Smooth muscle cell (in vitro differentiated cells): Measurements from ENCODE around the gene CHRNA3. TPM values are rescaled to one million over a fixed set of nuclear protein-coding genes. Genes with fewer than 3 reads are reported as not detected.
"Not testable (repeated sequence)": the region's sequence is repeated elsewhere in the genome, so short reads cannot be mapped to it uniquely, and the experiment has no call there.

Experiments used
- DNase-seq: peaks from one replicate; lab custom pipeline; 2025; ENCODE audit not compliant: unreplicated experiment; lab: John Stamatoyannopoulos, UW
- H2AFZ ChIP-seq: fragments of 200-600 bp; sonication (generic); 2 replicates; pipeline ENCODE4 v1.6.0; 2016; ENCODE audit warnings: antibody characterized with exemption, low read depth, mild to moderate bottlenecking
- H3F3A ChIP-seq: fragments of 200-600 bp; sonication (generic); 2 replicates; pipeline ENCODE4 v1.6.0; 2017; ENCODE audit warnings: antibody characterized with exemption, low read depth
- H3K27ac ChIP-seq: fragments of 200-600 bp; sonication (generic); 2 replicates; pipeline ENCODE4 v1.5.1; 2016; ENCODE audit warnings: low read depth, mild to moderate bottlenecking
- H3K27me3 ChIP-seq: fragments of 200-600 bp; sonication (generic); 2 replicates; pipeline ENCODE4 v1.6.1; 2016; ENCODE audit warnings: low read depth, mild to moderate bottlenecking
- H3K36me3 ChIP-seq: fragments of 200-600 bp; sonication (generic); 2 replicates; pipeline ENCODE4 v1.5.1; 2016; ENCODE audit warnings: low read depth
- H3K4me1 ChIP-seq: fragments of 200-600 bp; sonication (generic); 2 replicates; pipeline ENCODE4 v1.5.1; 2016; ENCODE audit warnings: low read depth
- H3K4me2 ChIP-seq: fragments of 200-600 bp; sonication (generic); 2 replicates; pipeline ENCODE4 v1.6.0; 2016; ENCODE audit warnings: mild to moderate bottlenecking
- H3K4me3 ChIP-seq: fragments of 200-600 bp; sonication (generic); 2 replicates; pipeline ENCODE4 v1.5.1; 2016; ENCODE audit warnings: mild to moderate bottlenecking
- H3K79me2 ChIP-seq: fragments of 200-600 bp; sonication (generic); 2 replicates; pipeline ENCODE4 v1.6.0; 2016; ENCODE audit warnings: low read depth, mild to moderate bottlenecking
- H3K9ac ChIP-seq: fragments of 200-600 bp; sonication (generic); 2 replicates; pipeline ENCODE4 v1.6.0; 2016; ENCODE audit warnings: low read depth
- H3K9me3 ChIP-seq: fragments of 200-600 bp; sonication (generic); replicated peaks from 2 replicates; pipeline ENCODE4 v1.5.1; 2016; ENCODE audit warnings: low read depth
- H4K20me1 ChIP-seq: fragments of 200-600 bp; sonication (generic); 2 replicates; pipeline ENCODE4 v1.6.0; 2016; ENCODE audit warnings: low read depth
- CTCF ChIP-seq: fragments of 200-600 bp; sonication (generic); IDR thresholded peaks from 2 replicates; pipeline ENCODE4 v1.5.1; 2017; ENCODE audit warnings: borderline replicate concordance, mild to moderate bottlenecking, antibody characterized with exemption; ENCODE audit not compliant: insufficient read depth, poor library complexity, severe bottlenecking
- WGBS: methylation state at CpG from one replicate; pipeline ENCODE4 v1.1.7; 2016; ENCODE audit warnings: low lambda C conversion rate; 5-methylcytosine and 5-hydroxymethylcytosine counted together
- polyA plus RNA-seq: library from polyadenylated mRNA; unstranded; fragments of >200 nt; fragmentation: Nextera tagmentation; extraction: Ambion mirVana; gene quantifications from 2 replicates; pipeline ENCODE4 v1.2.1, GENCODE V29; 2016
- total RNA-seq: library from RNA; depleted of rRNA; stranded (reverse); fragments of >200 nt; gene quantifications from 2 replicates; pipeline ENCODE4 v1.2.3, GENCODE V29; 2014

The CHRNA3 gene
- total and polyA plus RNA-seq, 2 experiments from 2014 or later, result 0.31 TPM; not detected in 1

GRCh38 chr15:78563092-78563491 lies 57.7 kb downstream of the CHRNA3 start:
- no peaks in the 10 kb centered on the region for H4K20me1 ChIP-seq
- no peaks in the 10 kb centered on the region for H3K9me3 ChIP-seq
- no peak overlapping the region for H2AFZ ChIP-seq
- H3K79me2 ChIP-seq, result no peaks in the 10 kb centered on the region
- no peak for TF ChIP-seq CTCF
- no peaks in the 10 kb centered on the region for H3F3A ChIP-seq
- no peak overlapping the region for H3K27ac ChIP-seq
- no peak overlapping the region for H3K9ac ChIP-seq
- no peaks in the 10 kb centered on the region for H3K36me3 ChIP-seq
- H3K4me3 ChIP-seq, result no peak overlapping the region
- no peak for DNase-seq
- H3K4me2 ChIP-seq, result no peak overlapping the region
- peaks cover 10% of the 10 kb centered on the region for H3K27me3 ChIP-seq
- H3K4me1 ChIP-seq, result no peaks in the 10 kb centered on the region
- 87% methylated on average over 2 of the region's 2 CpGs for WGBS

- no peaks in the 10 kb centered on the region for H3K36me3 ChIP-seq
- H3K79me2 ChIP-seq, result no peaks in the 10 kb centered on the region
- TF ChIP-seq CTCF, result no peak
- H3K9me3 ChIP-seq, result no peaks in the 10 kb centered on the region
- no peak overlapping the region for H3K4me2 ChIP-seq
- 81% methylated on average over 5 of the region's 5 CpGs for WGBS
- H2AFZ ChIP-seq, result no peak overlapping the region
- H3K4me3 ChIP-seq, result no peak overlapping the region
- H3F3A ChIP-seq, result no peaks in the 10 kb centered on the region
- peaks cover 7% of the 10 kb centered on the region for H3K27me3 ChIP-seq
- H4K20me1 ChIP-seq, result no peaks in the 10 kb centered on the region
- no peak overlapping the region for H3K27ac ChIP-seq
- H3K4me1 ChIP-seq, result no peaks in the 10 kb centered on the region
- no peak overlapping the region for H3K9ac ChIP-seq
- DNase-seq, result no peak
Observed at GRCh38 chr15:78561490-78561889, 59.3 kb downstream of the CHRNA3 start.

GRCh38 chr15:78560201-78560600 lies 60.6 kb downstream of the CHRNA3 start:
- not testable (repeated sequence) for H3K27me3 ChIP-seq, H4K20me1 ChIP-seq, H3K4me1 ChIP-seq, H3K4me2 ChIP-seq, H3F3A ChIP-seq, H3K4me3 ChIP-seq, H3K9ac ChIP-seq, H3K36me3 ChIP-seq, H2AFZ ChIP-seq, H3K79me2 ChIP-seq, H3K27ac ChIP-seq, H3K9me3 ChIP-seq, DNase-seq
- 91% methylated on average over 10 of the region's 10 CpGs for WGBS

- Histone ChIP-seq H4K20me1 (no peaks in the 10 kb centered on the region), H3K79me2 (no peaks in the 10 kb centered on the region), H3K27ac (no peak overlapping the region), H3K9ac (no peak overlapping the region), H2AFZ (no peak overlapping the region), H3K27me3 (no peaks in the 10 kb centered on the region), H3K36me3 (peaks cover 21% of the 10 kb centered on the region), H3K4me1 (no peaks in the 10 kb centered on the region), H3K4me3 (no peak overlapping the region), H3K9me3 (no peaks in the 10 kb centered on the region), H3K4me2 (no peak overlapping the region), H3F3A (peaks cover 15% of the 10 kb centered on the region)
- DNase-seq, result no peak
- TF ChIP-seq CTCF, result no peak
- WGBS, result 85% methylated on average over 5 of the region's 5 CpGs
Observed at GRCh38 chr15:78552597-78552996, 68.2 kb downstream of the CHRNA3 start.
